ENCODE results near the gene SLC22A23. TPM values are rescaled to one million over a fixed set of nuclear protein-coding genes. Genes with fewer than 3 reads are reported as not detected.

The SLC22A23 gene
- total RNA-seq, 1 donor from 2014 or later, result 5.7 TPM

DNA sequence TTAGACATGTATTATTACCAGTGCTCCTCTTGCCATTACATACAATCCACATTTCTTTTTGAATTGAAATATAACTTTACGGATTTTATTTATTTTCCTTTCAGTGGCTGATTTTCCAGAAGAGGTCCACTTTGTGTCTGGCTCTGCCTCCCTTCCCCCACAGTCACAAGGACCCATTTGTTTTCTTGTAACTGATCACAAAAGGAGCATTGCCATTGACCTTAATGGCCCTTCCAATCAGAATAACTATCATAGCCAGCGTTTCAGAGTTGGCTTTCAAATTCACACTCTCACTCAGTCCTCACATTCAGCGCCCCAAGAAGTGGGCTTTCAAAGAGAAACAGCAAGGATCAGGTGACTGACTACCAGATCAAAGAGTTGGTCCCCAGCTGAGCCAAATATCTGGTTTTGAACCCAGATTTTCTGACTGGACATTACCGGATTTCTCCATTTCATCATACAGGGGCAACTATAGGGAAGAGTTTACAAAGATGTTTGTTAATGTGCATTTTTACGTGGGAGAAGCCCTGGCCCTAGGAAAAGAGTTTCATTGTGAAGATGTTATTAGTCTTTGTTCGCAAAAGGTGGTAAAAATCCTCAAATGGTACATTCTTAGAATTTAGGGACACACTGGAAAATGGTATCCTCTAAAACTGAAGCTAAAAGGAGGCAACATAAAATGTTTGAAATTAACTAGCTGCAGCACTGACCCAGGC is 2.0 kb upstream of the SLC22A23 start:
- peaks cover 2% of the 10 kb centered on the region for H3K9me3 Mint-ChIP-seq (ENCODE audit: unreplicated experiment)
- DNase-seq (ENCODE audit: low read depth) (no peak), FAIRE-seq (no peak)
- peaks cover 22% of the 10 kb centered on the region for H3K79me2 ChIP-seq (ENCODE audit: insufficient read depth, low read length)
- peaks cover 16% of the 10 kb centered on the region for H3K27me3 ChIP-seq (ENCODE audit: insufficient read depth, low read length)
- H3K9ac ChIP-seq (ENCODE audit: low read length), result no peak overlapping the region
- H4K20me1 ChIP-seq (ENCODE audit: insufficient read depth, low read length), result peaks cover 9% of the 10 kb centered on the region
- peaks cover 9% of the 10 kb centered on the region for H3K27me3 Mint-ChIP-seq (ENCODE audit: low read depth, unreplicated experiment)
- no peak overlapping the region for H3K27ac Mint-ChIP-seq (ENCODE audit: unreplicated experiment)
- H3K4me3 Mint-ChIP-seq (ENCODE audit: unreplicated experiment), result no peak overlapping the region
- H3K9me3 ChIP-seq (ENCODE audit: insufficient read depth, low read depth, low read length), result no peaks in the 10 kb centered on the region
- H3K36me3 ChIP-seq (ENCODE audit: insufficient read depth, low read length), result no peaks in the 10 kb centered on the region
- TF ChIP-seq EZH2 (IDR thresholded peaks at IDR 0.05; ENCODE audit: insufficient read depth, low read length), result no peak
- TF ChIP-seq, protein P1, sequence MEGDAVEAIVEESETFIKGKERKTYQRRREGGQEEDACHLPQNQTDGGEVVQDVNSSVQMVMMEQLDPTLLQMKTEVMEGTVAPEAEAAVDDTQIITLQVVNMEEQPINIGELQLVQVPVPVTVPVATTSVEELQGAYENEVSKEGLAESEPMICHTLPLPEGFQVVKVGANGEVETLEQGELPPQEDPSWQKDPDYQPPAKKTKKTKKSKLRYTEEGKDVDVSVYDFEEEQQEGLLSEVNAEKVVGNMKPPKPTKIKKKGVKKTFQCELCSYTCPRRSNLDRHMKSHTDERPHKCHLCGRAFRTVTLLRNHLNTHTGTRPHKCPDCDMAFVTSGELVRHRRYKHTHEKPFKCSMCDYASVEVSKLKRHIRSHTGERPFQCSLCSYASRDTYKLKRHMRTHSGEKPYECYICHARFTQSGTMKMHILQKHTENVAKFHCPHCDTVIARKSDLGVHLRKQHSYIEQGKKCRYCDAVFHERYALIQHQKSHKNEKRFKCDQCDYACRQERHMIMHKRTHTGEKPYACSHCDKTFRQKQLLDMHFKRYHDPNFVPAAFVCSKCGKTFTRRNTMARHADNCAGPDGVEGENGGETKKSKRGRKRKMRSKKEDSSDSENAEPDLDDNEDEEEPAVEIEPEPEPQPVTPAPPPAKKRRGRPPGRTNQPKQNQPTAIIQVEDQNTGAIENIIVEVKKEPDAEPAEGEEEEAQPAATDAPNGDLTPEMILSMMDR (IDR thresholded peaks at IDR 0.05; ENCODE audit: insufficient read depth, low read depth, low read length), result no peak
- no peak overlapping the region for H3K4me2 ChIP-seq (ENCODE audit: low read length)
- H3K36me3 Mint-ChIP-seq (ENCODE audit: low read depth, unreplicated experiment), result no peaks in the 10 kb centered on the region
- no peak overlapping the region for H2AFZ ChIP-seq (ENCODE audit: low read depth, low read length)
- no peak overlapping the region for H3K27ac ChIP-seq (ENCODE audit: low read depth, low read length)
- no peak overlapping the region for H3K4me3 ChIP-seq (ENCODE audit: insufficient read depth, low read depth, low read length)
- H3K4me1 ChIP-seq (ENCODE audit: insufficient read depth, low read length), result peaks cover 19% of the 10 kb centered on the region
- peaks cover 4% of the 10 kb centered on the region for H3K4me1 Mint-ChIP-seq (ENCODE audit: low read depth, unreplicated experiment)

DNA sequence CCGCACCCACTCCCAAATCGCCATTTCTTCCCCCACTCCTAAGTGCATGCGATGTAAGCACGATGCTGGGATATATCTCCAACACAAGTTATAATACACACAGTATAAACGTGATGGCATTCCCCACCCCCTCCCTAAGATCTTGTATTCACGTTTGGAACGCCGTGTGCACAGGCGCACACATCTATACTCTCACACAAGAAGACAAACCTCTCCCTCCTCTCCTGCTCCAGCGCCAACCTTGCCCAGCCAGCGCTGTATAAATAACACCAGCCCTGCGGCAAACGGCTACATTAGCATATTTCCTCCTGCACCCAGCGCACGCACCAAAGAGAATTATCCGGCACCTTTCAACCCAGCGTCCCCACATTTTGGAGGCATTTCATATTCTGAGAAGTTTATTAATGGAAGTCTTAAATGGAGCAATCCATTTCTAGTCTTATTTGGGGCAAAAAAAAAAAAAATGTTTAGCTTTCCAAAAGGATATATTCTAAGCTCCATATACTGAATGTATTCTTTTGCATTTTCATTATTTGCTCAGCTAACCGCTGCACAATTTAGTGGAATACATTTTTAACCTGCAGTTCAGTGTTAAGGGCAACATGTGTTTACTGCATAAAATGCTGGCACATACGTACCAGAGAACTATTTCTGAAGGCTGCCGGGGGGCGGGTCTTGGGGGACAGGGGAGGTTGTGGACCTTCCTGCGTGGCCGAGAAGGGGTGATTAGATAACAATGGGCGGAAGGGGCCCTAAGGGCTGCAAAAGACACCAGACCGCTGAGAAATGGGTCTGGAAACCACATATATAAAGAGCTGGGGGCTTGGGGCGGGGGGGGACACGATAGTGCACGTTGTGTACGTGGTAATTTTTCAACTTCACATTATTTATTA is 1.1 kb upstream of the SLC22A23 start:
- peaks cover 4% of the 10 kb centered on the region for H3K4me1 Mint-ChIP-seq (ENCODE audit: low read depth, unreplicated experiment)
- Histone ChIP-seq H3K9me3 (ENCODE audit: insufficient read depth, low read depth, low read length) (no peaks in the 10 kb centered on the region), H3K4me1 (ENCODE audit: insufficient read depth, low read length) (peaks cover 19% of the 10 kb centered on the region), H3K4me2 (ENCODE audit: low read length) (peak overlapping the region; percentile 96), H3K79me2 (ENCODE audit: insufficient read depth, low read length) (peaks cover 30% of the 10 kb centered on the region), H3K36me3 (ENCODE audit: insufficient read depth, low read length) (no peaks in the 10 kb centered on the region), H3K9ac (ENCODE audit: low read length) (peak overlapping the region; percentile 64), H3K27me3 (ENCODE audit: insufficient read depth, low read length) (peaks cover 16% of the 10 kb centered on the region), H3K4me3 (ENCODE audit: insufficient read depth, low read depth, low read length) (peak overlapping the region; percentile 54), H4K20me1 (ENCODE audit: insufficient read depth, low read length) (peaks cover 15% of the 10 kb centered on the region), H2AFZ (ENCODE audit: low read depth, low read length) (peak overlapping the region; percentile 67), H3K27ac (ENCODE audit: low read depth, low read length) (no peak overlapping the region)
- H3K27ac Mint-ChIP-seq (ENCODE audit: unreplicated experiment), result peak overlapping the region; percentile 51
- H3K36me3 Mint-ChIP-seq (ENCODE audit: low read depth, unreplicated experiment), result no peaks in the 10 kb centered on the region
- peaks cover 9% of the 10 kb centered on the region for H3K27me3 Mint-ChIP-seq (ENCODE audit: low read depth, unreplicated experiment)
- DNase-seq (ENCODE audit: low read depth) (no peak), FAIRE-seq (no peak)
- peaks cover 2% of the 10 kb centered on the region for H3K9me3 Mint-ChIP-seq (ENCODE audit: unreplicated experiment)
- H3K4me3 Mint-ChIP-seq (ENCODE audit: unreplicated experiment), result peak overlapping the region; percentile 86
- TF ChIP-seq, protein P1 (IDR thresholded peaks at IDR 0.05; ENCODE audit: insufficient read depth, low read depth, low read length), result no peak
- TF ChIP-seq EZH2 (IDR thresholded peaks at IDR 0.05; ENCODE audit: insufficient read depth, low read length), result no peak
